GM18505 (cell line): Measurements from ENCODE around the gene UBE2L5.
A peak's percentile ranks its signal among the peaks of the same experiment; 100 is the strongest.

Experiments
- ATAC-seq: cut with Tn5 transposase; IDR thresholded peaks from one replicate; pipeline ENCODE4 v1.9.1; 2021; ENCODE audit not compliant: unreplicated experiment
- POLR2A ChIP-seq: IDR thresholded peaks from 4 replicates; pipeline ENCODE4 v1.6.1; 2011; ENCODE audit warnings: borderline replicate concordance; ENCODE audit not compliant: insufficient read depth, insufficient read length; ENCODE audit errors: extremely low read depth

UBE2L5 gene

DNA sequence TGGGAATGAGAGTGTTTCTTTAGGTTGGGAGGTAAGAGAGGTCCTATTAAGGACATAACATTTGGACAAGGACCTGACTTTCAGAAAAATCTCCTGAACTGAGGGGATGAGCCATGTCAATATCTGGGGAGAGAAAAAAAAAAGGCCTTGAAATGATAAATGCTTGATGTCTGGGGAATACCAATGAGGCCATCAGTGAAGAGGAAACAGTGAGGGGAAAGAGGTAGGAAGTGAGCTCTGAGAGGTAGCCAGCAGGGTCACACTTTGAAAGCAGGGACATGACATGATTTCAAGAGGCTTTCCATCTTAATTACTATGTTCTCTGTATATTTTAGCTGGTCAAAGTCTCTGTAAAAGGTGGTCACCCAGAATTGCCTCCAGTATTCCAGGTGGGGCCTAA lies 9.9 kb upstream of the UBE2L5 start:
- ATAC-seq: no peak
- no peak for TF ChIP-seq POLR2A

DNA sequence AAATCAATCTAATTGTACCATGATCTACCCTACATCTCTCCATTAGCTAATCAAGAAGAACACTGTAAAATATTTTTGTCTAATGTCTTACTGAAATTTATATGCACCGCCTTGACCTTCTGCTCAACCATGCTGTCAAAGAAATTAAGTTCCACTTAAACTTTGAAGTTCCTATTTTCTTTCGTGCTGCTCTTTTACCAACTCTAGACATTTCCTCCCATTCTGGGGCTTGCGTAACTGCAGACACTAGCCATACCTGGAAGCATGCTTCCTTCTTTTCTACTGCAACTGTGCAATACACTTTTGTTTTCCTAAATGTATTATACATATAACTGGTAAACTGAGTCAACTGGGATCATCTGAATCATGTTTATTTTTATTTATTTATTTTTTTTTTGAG lies 8.5 kb upstream of the UBE2L5 start:
- no peak for TF ChIP-seq POLR2A
- no peak for ATAC-seq

- no peak for TF ChIP-seq POLR2A
Measured at GRCh38 chr13:30415430-30416030, 6.8 kb upstream of the UBE2L5 start.

GRCh38 chr13:30416471-30416870 lies 5.8 kb upstream of the UBE2L5 start:
- no peak for TF ChIP-seq POLR2A
- no peak for ATAC-seq

More at GRCh38 chr13:30415430-30416030, 6.8 kb upstream of the UBE2L5 start:
- ATAC-seq: peak; percentile 71

DNA sequence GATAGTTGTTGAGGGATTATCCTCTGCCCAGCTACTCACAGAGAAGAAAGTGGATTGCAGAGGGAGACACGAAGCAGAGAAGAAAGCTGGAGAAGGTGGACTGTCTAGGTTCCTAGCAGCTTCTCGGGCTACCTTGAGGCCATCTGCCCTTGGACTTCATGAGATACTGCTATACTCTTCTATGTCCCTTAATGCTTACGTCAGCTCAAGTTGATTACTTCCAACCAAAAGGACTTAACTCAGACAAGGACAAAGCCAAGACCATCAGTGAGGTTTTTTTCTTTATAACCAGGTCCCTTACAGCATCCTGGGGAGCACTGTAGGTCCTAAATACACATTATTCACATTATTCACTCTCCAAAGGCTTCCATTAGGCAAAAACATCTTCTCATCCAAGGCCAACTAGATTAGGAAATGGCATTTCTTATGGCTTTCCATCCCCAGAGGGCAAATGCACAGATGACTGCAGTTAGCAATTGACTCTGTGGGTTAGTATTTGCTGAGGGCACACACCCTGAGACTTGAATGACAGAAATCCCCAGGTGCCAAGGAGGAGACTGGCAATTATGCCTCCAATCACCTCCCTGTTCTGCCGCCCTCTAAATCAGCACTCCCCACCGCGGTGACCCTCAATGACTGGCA lies 4.1 kb upstream of the UBE2L5 start:
- TF ChIP-seq POLR2A: no peak

GRCh38 chr13:30418717-30419459 lies 3.4 kb upstream of the UBE2L5 start:
- TF ChIP-seq POLR2A: no peak
- no peak for ATAC-seq

More for the DNA sequence above, 4.1 kb upstream of the UBE2L5 start:
- no peak for ATAC-seq

DNA sequence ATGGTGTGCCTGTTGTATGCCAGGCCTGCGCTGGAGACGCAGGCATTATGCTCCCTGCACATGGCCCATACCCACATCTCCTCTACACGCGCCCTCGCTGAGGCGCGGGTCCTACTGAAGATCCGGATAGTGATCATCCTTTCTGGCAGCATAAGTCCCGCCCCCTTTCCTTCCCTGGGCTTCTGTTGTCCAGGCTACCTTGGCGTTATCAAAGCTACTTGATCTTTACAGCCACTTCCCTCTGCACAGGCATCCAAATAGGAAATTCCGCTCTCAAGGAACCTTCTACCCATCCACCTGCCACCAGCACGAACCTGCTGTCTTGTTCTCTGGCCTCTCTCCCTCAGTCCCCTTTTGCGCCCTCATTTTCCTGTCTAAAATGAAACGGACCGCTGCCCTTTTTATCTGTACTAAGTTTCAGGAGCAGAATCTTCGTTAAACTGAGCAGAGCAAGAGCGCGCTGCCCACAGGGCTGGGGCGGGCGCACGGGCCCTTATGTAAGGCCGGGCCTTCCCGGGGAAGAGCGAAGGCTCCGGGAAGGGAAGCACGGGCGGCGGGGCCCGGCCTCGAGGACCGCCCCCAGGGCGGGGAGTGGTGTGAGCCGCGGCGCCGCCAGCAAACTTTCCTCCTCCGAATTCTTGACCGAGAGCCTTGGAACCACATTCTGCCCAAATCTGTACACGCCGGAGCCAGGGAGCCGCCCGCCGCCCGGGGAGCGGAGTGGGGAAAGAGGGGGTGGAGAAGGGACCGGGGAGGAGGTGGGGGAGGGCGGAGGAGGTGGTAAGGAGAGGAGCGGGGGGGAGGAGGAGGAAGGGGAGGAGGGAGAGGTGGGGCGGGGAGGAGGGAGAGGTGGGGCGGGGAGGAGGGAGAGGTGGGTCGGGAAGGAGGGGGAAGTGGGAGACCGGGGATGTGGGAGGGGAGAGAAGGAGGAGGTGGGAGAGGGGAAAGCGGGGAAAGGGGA lies 920 bp upstream of the UBE2L5 start:
- peak; percentile 39 for TF ChIP-seq POLR2A
- ATAC-seq: peak; percentile 37

DNA sequence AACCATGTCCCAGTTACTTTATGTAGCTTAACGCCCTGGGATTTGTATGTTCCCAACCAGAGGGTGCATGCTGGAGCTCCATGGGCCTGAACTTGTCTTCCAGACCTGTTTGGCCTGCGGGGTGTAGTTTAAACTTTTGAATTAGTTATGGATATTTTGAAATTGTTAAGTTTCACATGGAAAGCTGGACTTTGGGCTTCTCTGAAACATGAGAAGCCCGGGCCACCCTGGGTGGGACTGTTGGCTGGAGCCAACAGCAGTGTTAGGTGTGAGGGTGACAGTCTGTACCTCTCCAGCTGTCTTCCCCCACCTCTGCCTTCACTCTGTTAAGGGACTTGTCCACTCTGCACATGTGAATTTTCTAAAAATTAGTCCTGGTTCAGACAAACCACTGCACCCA lies 1.6 kb downstream of the UBE2L5 start:
- no peak for ATAC-seq
- TF ChIP-seq POLR2A: no peak

DNA sequence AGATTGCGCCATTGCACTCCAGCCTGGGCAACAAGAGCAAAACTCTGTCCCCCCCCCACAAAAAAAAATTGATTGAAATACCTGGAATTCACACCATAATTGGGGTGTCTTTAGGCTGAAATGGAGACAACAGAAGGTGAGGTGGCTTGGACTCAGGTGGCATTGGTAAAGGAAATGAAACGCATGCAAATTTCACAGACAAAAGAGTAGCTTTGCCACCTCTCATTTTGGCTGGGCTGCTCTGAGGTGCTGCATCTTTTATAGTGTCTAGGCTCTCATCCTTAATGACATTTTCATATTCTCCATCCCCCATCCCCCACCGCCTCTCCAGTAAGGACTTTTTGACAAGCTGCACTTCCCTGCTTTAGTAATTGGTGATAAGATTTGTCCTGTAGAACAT lies 6.9 kb downstream of the UBE2L5 start:
- no peak for ATAC-seq
- TF ChIP-seq POLR2A: no peak

DNA sequence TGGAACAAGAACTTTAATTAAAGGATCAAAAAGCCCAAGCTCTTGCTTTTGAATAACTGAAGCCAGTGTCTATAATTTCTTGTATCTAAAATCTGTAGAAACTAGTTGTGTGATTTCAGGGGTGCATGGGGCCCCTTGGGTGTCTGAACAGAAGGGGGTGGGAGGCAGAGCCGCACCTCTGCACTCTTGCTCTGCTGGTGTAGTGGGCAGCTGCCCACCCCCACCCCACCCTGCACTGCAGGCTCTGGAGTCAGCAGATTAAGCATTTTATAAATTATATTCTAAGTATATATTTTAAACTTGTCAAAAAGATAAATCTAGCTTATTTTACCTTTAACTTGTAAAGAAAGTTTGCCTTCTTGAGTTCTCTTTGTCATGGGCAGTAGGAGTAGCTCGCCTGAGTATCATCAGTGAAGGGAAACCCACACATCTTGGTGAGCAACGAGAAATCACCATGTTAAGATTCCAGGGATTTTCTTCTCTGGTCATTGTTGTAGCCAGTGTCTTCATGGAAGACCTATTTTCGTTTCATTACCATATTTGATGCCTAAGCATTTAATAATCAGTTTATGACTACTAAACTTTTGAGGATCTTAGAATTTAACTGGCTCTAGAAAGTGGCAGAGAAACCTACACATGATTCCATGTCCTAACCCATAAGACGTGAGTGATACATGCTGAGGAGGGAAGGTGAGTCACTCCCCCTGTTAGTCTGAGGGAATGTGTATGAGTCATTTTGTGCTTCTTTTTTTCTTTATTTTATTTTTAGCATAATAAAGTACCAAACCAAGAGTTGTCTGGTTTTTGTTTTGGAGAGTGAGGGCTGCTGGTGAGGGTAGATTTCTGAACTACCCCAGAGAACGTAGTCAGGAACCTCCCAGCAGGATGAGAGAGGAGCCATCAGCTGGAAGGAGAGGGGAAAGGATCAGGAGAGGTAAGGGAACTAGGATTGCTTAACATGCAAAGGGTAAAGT lies 7.7 kb downstream of the UBE2L5 start:
- ATAC-seq: peak; percentile 71
- no peak for TF ChIP-seq POLR2A

DNA sequence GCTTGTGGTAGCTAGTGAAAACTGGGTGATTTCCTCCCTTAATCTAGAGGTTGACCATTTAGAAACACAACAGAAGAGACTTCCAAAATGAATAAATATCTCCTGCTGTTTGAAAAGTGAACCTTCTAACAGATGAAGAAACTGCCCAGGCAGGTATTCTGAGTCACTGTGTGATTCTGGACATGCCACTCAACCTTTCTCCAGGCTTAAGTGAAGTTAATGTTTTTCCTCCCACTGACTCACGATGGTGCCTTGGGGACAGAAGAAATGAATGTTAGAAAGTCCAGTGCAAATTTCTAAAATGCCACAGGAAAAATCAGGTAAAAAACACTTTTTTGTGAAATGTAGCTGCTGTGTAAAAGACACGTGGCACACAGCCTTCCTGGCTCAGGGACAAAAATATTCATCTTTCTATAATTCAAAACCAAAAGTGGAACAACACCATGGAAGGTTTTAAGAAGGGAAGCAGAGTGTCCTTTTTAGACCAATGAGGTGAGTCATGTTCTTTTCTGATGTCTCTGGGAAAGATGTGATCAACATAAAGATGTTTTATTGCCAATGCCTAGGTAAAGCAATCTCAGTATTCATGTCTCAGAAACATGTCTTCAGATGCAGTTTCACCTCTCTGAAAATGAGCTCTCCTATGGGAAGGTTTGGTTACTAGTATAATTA lies 9.1 kb downstream of the UBE2L5 start:
- no peak for ATAC-seq
- TF ChIP-seq POLR2A: no peak
